OCI-LY3 (cell line): ENCODE results near the gene FAP.

Source experiments
- EZH2phosphoT487 ChIP-seq: fragments of 200-600 bp; shearing (Covaris generic); IDR thresholded peaks from 2 replicates; pipeline ENCODE4 v1.6.1; 2018; ENCODE audit warnings: antibody characterized with exemption, mixed run types, low read depth
- TF ChIP-seq, protein P1 (sequence below): fragments of 200-600, 300-600 bp; sonication (generic); IDR thresholded peaks from 2 replicates; pipeline ENCODE4 v1.5.1; 2014; ENCODE audit warnings: antibody characterized with exemption, low read length, low read depth

DNA sequence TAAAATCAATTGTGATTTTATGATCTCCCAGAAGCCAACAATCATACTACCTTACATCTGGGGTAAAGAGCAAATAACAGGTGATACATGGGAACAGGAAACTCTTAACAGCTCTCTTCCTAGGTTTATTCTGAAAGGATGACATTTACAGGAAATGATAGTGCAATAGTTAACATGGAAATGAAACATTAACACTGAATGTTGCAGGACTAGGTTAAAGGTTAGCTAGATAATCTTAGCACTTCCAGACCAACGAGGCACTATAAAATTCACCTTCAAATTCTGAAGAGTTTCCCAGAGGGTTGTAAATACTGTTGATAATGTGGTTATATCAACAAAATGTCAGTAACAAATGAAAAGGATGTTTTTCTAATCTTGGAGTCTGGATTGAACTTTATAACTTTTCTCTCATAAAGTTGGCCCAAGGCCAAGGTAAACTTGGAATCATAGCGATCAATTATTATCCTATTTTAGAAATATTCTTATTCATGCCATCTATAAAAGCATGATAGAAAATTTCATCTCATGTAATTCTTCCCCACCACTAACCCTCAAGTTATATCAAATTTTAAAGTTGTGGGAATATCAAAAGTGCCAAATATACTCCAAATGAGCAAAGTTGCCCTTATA, 58.3 kb downstream of the FAP start:
- TF ChIP-seq, protein P1, sequence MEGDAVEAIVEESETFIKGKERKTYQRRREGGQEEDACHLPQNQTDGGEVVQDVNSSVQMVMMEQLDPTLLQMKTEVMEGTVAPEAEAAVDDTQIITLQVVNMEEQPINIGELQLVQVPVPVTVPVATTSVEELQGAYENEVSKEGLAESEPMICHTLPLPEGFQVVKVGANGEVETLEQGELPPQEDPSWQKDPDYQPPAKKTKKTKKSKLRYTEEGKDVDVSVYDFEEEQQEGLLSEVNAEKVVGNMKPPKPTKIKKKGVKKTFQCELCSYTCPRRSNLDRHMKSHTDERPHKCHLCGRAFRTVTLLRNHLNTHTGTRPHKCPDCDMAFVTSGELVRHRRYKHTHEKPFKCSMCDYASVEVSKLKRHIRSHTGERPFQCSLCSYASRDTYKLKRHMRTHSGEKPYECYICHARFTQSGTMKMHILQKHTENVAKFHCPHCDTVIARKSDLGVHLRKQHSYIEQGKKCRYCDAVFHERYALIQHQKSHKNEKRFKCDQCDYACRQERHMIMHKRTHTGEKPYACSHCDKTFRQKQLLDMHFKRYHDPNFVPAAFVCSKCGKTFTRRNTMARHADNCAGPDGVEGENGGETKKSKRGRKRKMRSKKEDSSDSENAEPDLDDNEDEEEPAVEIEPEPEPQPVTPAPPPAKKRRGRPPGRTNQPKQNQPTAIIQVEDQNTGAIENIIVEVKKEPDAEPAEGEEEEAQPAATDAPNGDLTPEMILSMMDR = no peak
- TF ChIP-seq EZH2phosphoT487 = no peak
